ENCODE data around the gene TRAF4.

- TF ChIP-seq CTCF (IDR thresholded peaks at IDR 0.05; ENCODE audit: insufficient read depth, low read depth, low read length), result no peak
- no peak for TF ChIP-seq EZH2 (IDR thresholded peaks at IDR 0.05; ENCODE audit: insufficient read depth, low read length)
Observed at GRCh38 chr17:28726226-28726626, 17.6 kb upstream of the TRAF4 start, which contains the start of gene TLCD1.
